Myocyte (in vitro differentiated cells): Measurements from ENCODE around the gene RECQL5. TPM values are rescaled to one million over a fixed set of nuclear protein-coding genes. Genes with fewer than 3 reads are reported as not detected.

Source experiments
- total RNA-seq: library from RNA; depleted of rRNA; stranded (reverse); fragments of >200 nt; gene quantifications from 2 replicates; pipeline ENCODE4 v1.2.3, GENCODE V29; 2014

Gene RECQL5
- total RNA-seq, 1 donor from 2014 or later = 20.7 TPM

Other genes starting within 250 kb of the RECQL5 start
- 73.0 and 80.0 TPM in 2 replicates for gene TMEM94, start 210.5 kb downstream of the RECQL5 start, total RNA-seq
- gene CASKIN2, start 151.6 kb downstream of the RECQL5 start, total RNA-seq = 14.4 and 16.9 TPM in 2 replicates
- gene TSEN54, start 150.6 kb downstream of the RECQL5 start, total RNA-seq = 28.2 and 44.4 TPM in 2 replicates
- gene LLGL2, start 141.5 kb downstream of the RECQL5 start, total RNA-seq = 0.68 and 0.75 TPM in 2 replicates
- gene MYO15B, start 79.4 kb downstream of the RECQL5 start, total RNA-seq = 0.11 and 0.26 TPM in 2 replicates
- gene SMIM5, start 33.7 kb downstream of the RECQL5 start, total RNA-seq = 1.8 and 4.4 TPM in 2 replicates
- gene SAP30BP, start 184 bp upstream of the RECQL5 start, total RNA-seq = 34.3 and 47.4 TPM in 2 replicates
- gene ITGB4, start 54.3 kb upstream of the RECQL5 start, total RNA-seq = 0.13 TPM in 1 of 2 replicates, not detected in the other
- gene GALK1, start 98.0 kb upstream of the RECQL5 start, total RNA-seq = 18.5 and 24.0 TPM in 2 replicates
- gene UNK, start 117.7 kb upstream of the RECQL5 start, total RNA-seq = 12.7 and 23.6 TPM in 2 replicates
- 0.68 and 1.9 TPM in 2 replicates for gene UNC13D, start 177.2 kb upstream of the RECQL5 start, total RNA-seq
- 47.5 and 60.3 TPM in 2 replicates for gene WBP2, start 188.2 kb upstream of the RECQL5 start, total RNA-seq
- gene TRIM47, start 211.4 kb upstream of the RECQL5 start, total RNA-seq = 7.2 and 8.8 TPM in 2 replicates
- 22.8 and 25.3 TPM in 2 replicates for gene TRIM65, start 229.8 kb upstream of the RECQL5 start, total RNA-seq
- gene MRPL38, start 237.7 kb upstream of the RECQL5 start, total RNA-seq = 38.2 and 43.4 TPM in 2 replicates